Thyroid gland (tissue), 4 donors: ENCODE results near the gene MRGPRX3. TPM values are rescaled to one million over a fixed set of nuclear protein-coding genes. Genes with fewer than 3 reads are reported as not detected.
"Not testable (repeated sequence)": the region's sequence is repeated elsewhere in the genome, so short reads cannot be mapped to it uniquely, and the experiment has no call there.

ENCODE experiments used
- DNase-seq, 2 donors: peaks; one replicate each; pipeline ENCODE4 v3.0.0-alpha.2; 2019
- H3K27ac ChIP-seq, 3 donors: fragments of 200-600 bp; sonication (generic); 1 replicate in 2 of 3; 2 replicates in 1 of 3; pipeline ENCODE4 v1.5.1; 2016 to 2019; ENCODE audit warnings: mild to moderate bottlenecking in 1 of 3, moderate library complexity in 1 of 3
- H3K27me3 ChIP-seq: fragments of 200-600 bp; sonication (generic); one replicate; pipeline ENCODE4 v1.5.1; 2019
- H3K36me3 ChIP-seq, 2 donors: fragments of 200-600 bp; sonication (generic); one replicate each; pipeline ENCODE4 v1.5.1; 2016 to 2019
- H3K4me1 ChIP-seq, 2 donors: fragments of 200-600 bp; sonication (generic); one replicate each; pipeline ENCODE4 v1.5.1; 2017 to 2019
- H3K4me3 ChIP-seq, 3 donors: fragments of 200-600 bp; sonication (generic); replicated peaks in 1 of 3; 1 replicate in 2 of 3; 2 replicates in 1 of 3; pipeline ENCODE4 v1.5.1; 2016; ENCODE audit warnings: mild to moderate bottlenecking in 1 of 3
- H3K9me3 ChIP-seq: fragments of 200-600 bp; sonication (generic); one replicate; pipeline ENCODE4 v1.5.1; 2017
- CTCF ChIP-seq, 6 experiments: fragments of 200-600 bp in 3 of 6; fragments of 450-650 bp in 3 of 6; sonication (generic) in 3 of 6; IDR thresholded peaks; one replicate each; pipeline ENCODE4 v1.5.1; 2016 to 2019; ENCODE audit warnings: antibody characterized with exemption in 6 of 6, mild to moderate bottlenecking in 2 of 6, inconsistent platforms in 1 of 6, moderate library complexity in 1 of 6
- POLR2A ChIP-seq, 2 donors: fragments of 450-650 bp; IDR thresholded peaks; one replicate each; pipeline ENCODE4 v1.6.1; 2017; ENCODE audit warnings: antibody characterized with exemption in 2 of 2, mild to moderate bottlenecking in 2 of 2, moderate library complexity in 1 of 2
- WGBS, 2 donors: methylation state at CpG; one replicate each; pipeline ENCODE4 v1.1.5; 2017; 5-methylcytosine and 5-hydroxymethylcytosine counted together
- intact Hi-C: fragments of 100-400 bp; cut with DNase I; formaldehyde crosslinking; loops from one replicate; pipeline ENCODE4 v1.15.1; 2023
- total RNA-seq, 4 donors: library from RNA; depleted of rRNA; stranded (reverse); fragments of >200 nt; gene quantifications; one replicate each; pipeline ENCODE4 v1.2.3, GENCODE V29; 2016

MRGPRX3 gene
- total RNA-seq, 4 donors from 2014 or later, result not detected

DNA sequence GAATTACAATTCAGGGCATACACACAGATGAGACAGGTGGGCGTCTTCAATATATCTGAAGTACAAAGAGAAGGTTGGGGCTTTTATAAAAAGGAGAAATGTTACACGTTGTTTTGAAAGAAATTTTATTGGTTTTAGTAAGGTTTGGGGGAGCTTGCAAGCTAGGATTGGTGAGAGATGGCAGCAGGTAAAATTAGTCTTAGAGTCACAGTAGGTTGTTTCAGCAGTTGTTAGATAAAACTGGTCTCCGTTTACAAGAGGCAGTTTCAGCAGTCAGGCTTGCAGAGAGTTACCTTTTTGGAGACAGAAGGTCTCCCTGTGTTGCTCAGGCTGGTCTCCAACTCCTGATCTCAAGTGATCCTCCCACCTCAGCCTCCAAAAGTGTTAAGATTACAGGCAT lies 24.1 kb upstream of the MRGPRX3 start:
- DNase-seq, result no peak
- peaks cover 0 to 10% of the 10 kb centered on the region in 2 donors for H3K4me1 ChIP-seq
- no peaks in the 10 kb centered on the region for H3K9me3 ChIP-seq
- H3K36me3 ChIP-seq, result no peaks in the 10 kb centered on the region
- intact Hi-C loops, result loop anchor here (10.0 kb wide), 1 partner anchor 93 kb away; the partner anchor contains the start of gene SERGEF
- H3K27me3 ChIP-seq, result no peaks in the 10 kb centered on the region
- H3K4me3 ChIP-seq, result no peak overlapping the region
- TF ChIP-seq POLR2A (IDR thresholded peaks at IDR 0.05) (no peak), CTCF (IDR thresholded peaks at IDR 0.05) (no peak)
- WGBS, 2 donors, result 65% methylated on average over 3 of the region's 3 CpGs
- no peak overlapping the region for H3K27ac ChIP-seq

DNA sequence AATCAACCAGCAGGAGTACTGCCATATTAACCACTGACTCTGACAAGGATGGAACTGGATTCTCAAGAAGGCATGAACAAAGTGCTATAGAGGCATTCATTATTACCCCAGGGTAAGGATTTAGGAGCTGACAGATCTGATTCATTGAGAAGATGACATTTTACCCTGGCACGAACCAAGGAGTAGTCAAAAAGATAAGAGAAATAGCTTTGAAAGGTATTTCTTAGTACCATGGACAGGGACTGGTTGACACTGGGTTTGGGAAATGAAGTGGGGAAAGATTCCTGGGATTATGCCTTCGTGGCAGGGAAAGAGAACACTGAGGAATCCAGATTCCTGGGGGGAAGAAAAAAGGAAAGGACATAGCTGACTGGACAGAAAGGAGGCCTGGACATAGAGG lies 21.4 kb upstream of the MRGPRX3 start:
- TF ChIP-seq CTCF (IDR thresholded peaks at IDR 0.05) (no peak), POLR2A (IDR thresholded peaks at IDR 0.05) (no peak)
- Histone ChIP-seq H3K4me1 (no peaks in the 10 kb centered on the region), H3K9me3 (no peaks in the 10 kb centered on the region), H3K27me3 (no peaks in the 10 kb centered on the region), H3K4me3 (no peak overlapping the region), H3K36me3 (no peaks in the 10 kb centered on the region), H3K27ac (no peak overlapping the region)
- intact Hi-C loops, result no loop called here
- WGBS, 2 donors, result 23% methylated on average over 2 of the region's 2 CpGs
- DNase-seq, result no peak

GRCh38 chr11:18115360-18116127 lies 16.8 kb upstream of the MRGPRX3 start:
- DNase-seq, result peak; percentile 52 to 61
- Histone ChIP-seq H3K36me3 (no peaks in the 10 kb centered on the region), H3K4me1 (no peaks in the 10 kb centered on the region), H3K9me3 (no peaks in the 10 kb centered on the region), H3K27me3 (no peaks in the 10 kb centered on the region), H3K4me3 (no peak overlapping the region), H3K27ac (no peak overlapping the region)
- intact Hi-C loops, result loop anchor here (5.0 kb wide), 2 partner anchors 383 to 617 kb away; partner anchors contain the start of gene KCNC1
- WGBS, 2 donors, result 1% methylated on average over 6 to 9 of the region's 9 CpGs
- TF ChIP-seq CTCF (IDR thresholded peaks at IDR 0.05) (peak; percentile 68 to 87 (median 76)), POLR2A (IDR thresholded peaks at IDR 0.05) (no peak)

GRCh38 chr11:18121331-18121828 lies 11.0 kb upstream of the MRGPRX3 start:
- WGBS, 2 donors, result 56 to 65% methylated on average over 15 of the region's 20 CpGs

GRCh38 chr11:18131115-18131514 lies 1.3 kb upstream of the MRGPRX3 start:
- H3K4me3 ChIP-seq, H3K27ac ChIP-seq, intact Hi-C loops, H3K9me3 ChIP-seq, DNase-seq, H3K36me3 ChIP-seq, H3K4me1 ChIP-seq, H3K27me3 ChIP-seq: not testable (repeated sequence)
- 73 to 79% methylated on average over 4 of the region's 4 CpGs for WGBS, 2 donors

More at GRCh38 chr11:18121331-18121828, 11.0 kb upstream of the MRGPRX3 start:
- H3K27ac ChIP-seq, H3K9me3 ChIP-seq, intact Hi-C loops, H3K27me3 ChIP-seq, H3K36me3 ChIP-seq, H3K4me3 ChIP-seq, DNase-seq, H3K4me1 ChIP-seq: not testable (repeated sequence)

GRCh38 chr11:18135308-18135707 lies 2.9 kb downstream of the MRGPRX3 start:
- intact Hi-C loops, result no loop called here
- TF ChIP-seq POLR2A (IDR thresholded peaks at IDR 0.05), result no peak
- no peaks in the 10 kb centered on the region for H3K36me3 ChIP-seq
- H3K27ac ChIP-seq, result no peak overlapping the region
- DNase-seq, result no peak
- no peaks in the 10 kb centered on the region for H3K4me1 ChIP-seq
- H3K9me3 ChIP-seq, result no peaks in the 10 kb centered on the region
- WGBS, 2 donors, result 33 to 39% methylated on average over 2 of the region's 2 CpGs
- H3K4me3 ChIP-seq, result no peak overlapping the region
- H3K27me3 ChIP-seq, result no peaks in the 10 kb centered on the region
